Ovary (tissue), 9 donors: Measurements from ENCODE around the gene SPATA31D1. TPM values are rescaled to one million over a fixed set of nuclear protein-coding genes. Genes with fewer than 3 reads are reported as not detected.

Experiments
- DNase-seq, 5 donors: peaks; one replicate each; pipeline ENCODE4 v3.0.0-alpha.2; 2019 to 2020
- H3K27ac ChIP-seq, 2 donors: fragments of 200-600 bp; one replicate each; pipeline versions ENCODE4 v1.5.1 to v1.8.0; 2019 to 2022
- H3K27me3 ChIP-seq: fragments of 200-600 bp; one replicate; pipeline ENCODE4 v1.8.0; 2022
- H3K36me3 ChIP-seq: fragments of 200-600 bp; sonication (generic); one replicate; pipeline ENCODE4 v1.5.1; 2019
- H3K4me1 ChIP-seq: one replicate; pipeline ENCODE4 v1.8.1; 2013; ENCODE audit warnings: mild to moderate bottlenecking, moderate library complexity; ENCODE audit not compliant: insufficient read depth
- H3K4me3 ChIP-seq: fragments of 200-600 bp; sonication (generic); one replicate; pipeline ENCODE4 v1.5.1; 2017
- H3K9me3 ChIP-seq, 2 donors: fragments of 200-600 bp in 1 of 2; sonication (generic) in 1 of 2; one replicate each; pipeline versions ENCODE4 v1.5.1 to v1.8.1; 2013 to 2019; ENCODE audit warnings: mild to moderate bottlenecking in 1 of 2, moderate library complexity in 1 of 2
- EP300 ChIP-seq: sonication (generic); formaldehyde crosslinking; IDR thresholded peaks from one replicate; pipeline ENCODE4 v1.6.1; 2017; ENCODE audit warnings: antibody characterized with exemption
- POLR2A ChIP-seq: fragments of 450-650 bp; IDR thresholded peaks from one replicate; pipeline ENCODE4 v1.6.1; 2017; ENCODE audit warnings: antibody characterized with exemption, mild to moderate bottlenecking, moderate library complexity
- WGBS, 3 donors: extraction: QIAGEN DNeasy Blood & Tissue Kit in 1 of 3; methylation state at CpG; one replicate each; pipeline versions ENCODE4 v1.1.5 to v1.1.7; 2013 to 2017; 5-methylcytosine and 5-hydroxymethylcytosine counted together
- intact Hi-C, 4 donors: fragments of 100-400 bp; cut with DNase I; formaldehyde crosslinking; loops; one replicate each; pipeline versions ENCODE4 v1.11.0 to v1.15.1; 2022 to 2023
- polyA plus RNA-seq, 2 donors: library from polyadenylated mRNA; stranded (reverse); fragments of 200-250 nt in 1 of 2; fragments of 350-450 nt in 1 of 2; fragmentation: Illumina TruSeq in 1 of 2; extraction: RNeasy Lipid Tissue Mini Kit (QIAGEN cat#74804) in 1 of 2; gene quantifications; one replicate each; pipeline ENCODE4 v1.2.3, GENCODE V29; 2013 to 2014
- total RNA-seq, 7 donors: library from RNA; depleted of rRNA in 2 of 7; stranded (reverse); fragments of >200 nt in 2 of 7; fragmentation: NEBNext Ultra II Directional in 3 of 7; extraction: Animal tissue kit (Norgen Biotek cat#: 25700) in 3 of 7; gene quantifications; one replicate each; pipeline versions ENCODE4 v1.1.0 to v1.2.4, GENCODE V29; 2016 to 2023
- TF ChIP-seq, protein P1 (sequence below), 3 donors: fragments of 450-650 bp in 2 of 3; fragments of 200-600 bp in 1 of 3; IDR thresholded peaks; one replicate each; pipeline versions ENCODE4 v1.5.1 to v1.8.0; 2016 to 2022; ENCODE audit warnings: antibody characterized with exemption in 3 of 3, mild to moderate bottlenecking in 1 of 3
- donor health status: DM: no; HTN: no; CAD: no; lungs with moderate emphysema.
- donor health status: DM: no; HTN: no; CAD: no.
- donor health status: Bipolar disorder and iron deficiency.
- donor health status: DM: yes; HTN: yes; CAD: no.
- donor health status: DM: no; HTN: no; CAD: no.
- donor health status: DM: yes; HTN: yes; CAD: no.

The SPATA31D1 gene
- total and polyA plus RNA-seq, 9 donors = not detected

DNA sequence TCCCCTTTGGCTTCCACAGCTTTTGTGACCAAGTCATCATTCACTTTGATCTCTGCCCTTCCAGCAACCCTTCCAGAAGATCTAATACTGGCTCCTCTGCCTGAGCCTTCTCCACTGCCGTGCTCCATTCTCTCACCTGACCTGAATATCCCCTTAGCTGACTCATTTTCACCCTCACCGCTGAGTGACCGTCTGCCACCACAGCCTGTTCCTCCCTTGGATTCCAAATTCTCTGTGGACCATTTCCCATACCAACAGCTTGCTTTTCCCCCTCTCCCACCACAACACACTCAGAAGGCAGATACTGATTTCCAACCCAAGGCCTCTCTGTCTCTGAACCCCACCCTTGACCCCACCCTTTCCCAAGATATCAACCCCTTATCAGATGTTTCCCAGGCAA lies 20.5 kb upstream of the SPATA31D1 start:
- Histone ChIP-seq H3K36me3 (no peaks in the 10 kb centered on the region), H3K9me3 (no peaks in the 10 kb centered on the region), H3K4me1 (no peaks in the 10 kb centered on the region), H3K27ac (no peak overlapping the region), H3K27me3 (no peaks in the 10 kb centered on the region), H3K4me3 (no peak overlapping the region)
- TF ChIP-seq, protein P1, sequence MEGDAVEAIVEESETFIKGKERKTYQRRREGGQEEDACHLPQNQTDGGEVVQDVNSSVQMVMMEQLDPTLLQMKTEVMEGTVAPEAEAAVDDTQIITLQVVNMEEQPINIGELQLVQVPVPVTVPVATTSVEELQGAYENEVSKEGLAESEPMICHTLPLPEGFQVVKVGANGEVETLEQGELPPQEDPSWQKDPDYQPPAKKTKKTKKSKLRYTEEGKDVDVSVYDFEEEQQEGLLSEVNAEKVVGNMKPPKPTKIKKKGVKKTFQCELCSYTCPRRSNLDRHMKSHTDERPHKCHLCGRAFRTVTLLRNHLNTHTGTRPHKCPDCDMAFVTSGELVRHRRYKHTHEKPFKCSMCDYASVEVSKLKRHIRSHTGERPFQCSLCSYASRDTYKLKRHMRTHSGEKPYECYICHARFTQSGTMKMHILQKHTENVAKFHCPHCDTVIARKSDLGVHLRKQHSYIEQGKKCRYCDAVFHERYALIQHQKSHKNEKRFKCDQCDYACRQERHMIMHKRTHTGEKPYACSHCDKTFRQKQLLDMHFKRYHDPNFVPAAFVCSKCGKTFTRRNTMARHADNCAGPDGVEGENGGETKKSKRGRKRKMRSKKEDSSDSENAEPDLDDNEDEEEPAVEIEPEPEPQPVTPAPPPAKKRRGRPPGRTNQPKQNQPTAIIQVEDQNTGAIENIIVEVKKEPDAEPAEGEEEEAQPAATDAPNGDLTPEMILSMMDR (IDR thresholded peaks at IDR 0.05) = no peak
- TF ChIP-seq POLR2A (no peak), EP300 (no peak)
- intact Hi-C loops = no loop called here
- DNase-seq = no peak
- 88 to 99% (median 93%) methylated on average over 3 of the region's 3 CpGs for WGBS, 3 donors

DNA sequence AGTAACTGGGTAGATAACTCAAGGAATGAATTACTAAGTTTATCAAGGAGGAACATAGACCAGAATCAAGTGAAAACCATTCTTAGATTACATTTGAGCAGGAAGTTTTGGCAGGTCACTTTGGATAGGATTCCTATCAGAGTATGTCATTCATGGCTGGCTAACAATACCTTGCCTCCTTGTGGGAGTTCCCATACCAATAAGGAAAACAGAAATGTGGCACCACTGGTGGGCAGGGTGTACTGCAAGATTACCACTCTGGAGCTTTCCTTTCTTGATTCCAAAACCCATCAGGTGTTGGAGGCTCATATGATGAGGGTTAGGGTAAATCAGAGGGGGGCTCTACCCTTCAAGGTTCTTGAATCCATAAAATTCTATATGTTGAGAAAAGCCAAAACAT lies 18.6 kb upstream of the SPATA31D1 start:
- intact Hi-C loops = no loop called here
- Histone ChIP-seq H3K9me3 (no peaks in the 10 kb centered on the region), H3K27ac (no peak overlapping the region), H3K36me3 (no peaks in the 10 kb centered on the region), H3K27me3 (no peaks in the 10 kb centered on the region), H3K4me3 (no peak overlapping the region), H3K4me1 (no peaks in the 10 kb centered on the region)
- DNase-seq = no peak
- TF ChIP-seq POLR2A = no peak
- TF ChIP-seq, protein P1 (IDR thresholded peaks at IDR 0.05) = no peak
- TF ChIP-seq EP300 = no peak

DNA sequence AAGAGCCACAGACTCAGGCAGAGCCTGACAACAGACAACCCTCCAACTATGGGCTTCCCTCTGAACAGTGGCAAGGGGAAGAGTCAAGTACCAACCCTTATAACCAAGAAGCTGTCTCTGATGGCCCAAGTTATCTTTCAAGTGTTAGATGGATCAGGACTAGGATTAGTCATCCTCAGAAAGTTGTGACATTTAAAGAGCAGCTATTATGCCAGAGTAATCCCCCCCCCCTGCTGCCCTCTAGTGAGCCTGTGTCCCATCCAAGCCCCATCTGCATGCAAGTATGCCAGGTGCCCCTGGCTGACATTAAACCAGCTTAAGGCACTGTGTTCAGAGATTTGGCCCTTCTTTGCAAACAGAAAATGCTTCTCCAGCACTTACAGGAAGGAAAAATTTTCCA lies 16.8 kb upstream of the SPATA31D1 start:
- Histone ChIP-seq H3K9me3 (no peaks in the 10 kb centered on the region), H3K27ac (no peak overlapping the region), H3K4me1 (no peaks in the 10 kb centered on the region), H3K27me3 (no peaks in the 10 kb centered on the region), H3K4me3 (no peak overlapping the region), H3K36me3 (no peaks in the 10 kb centered on the region)
- TF ChIP-seq EP300 = no peak
- no peak for DNase-seq
- intact Hi-C loops = no loop called here

DNA sequence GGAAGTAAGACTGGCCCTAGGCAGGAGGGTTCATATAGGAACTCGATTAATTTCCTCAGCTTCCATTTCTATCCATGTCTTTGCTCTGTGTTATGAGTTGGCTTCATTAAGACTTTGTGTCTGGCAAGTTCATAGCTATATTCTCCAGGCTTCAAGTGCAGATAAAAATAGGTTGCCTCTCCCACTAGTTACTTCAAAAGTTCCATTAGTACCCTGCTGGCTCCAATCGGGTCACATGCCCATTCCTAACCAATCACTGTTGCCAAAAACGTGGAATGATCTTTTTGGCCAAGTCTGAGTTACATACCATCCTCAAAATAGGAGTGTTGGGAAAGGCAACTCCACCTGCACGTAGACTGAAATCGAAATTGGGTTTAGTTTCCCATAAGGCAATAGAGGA lies 13.8 kb upstream of the SPATA31D1 start:
- H3K27ac ChIP-seq = no peak overlapping the region
- WGBS, 3 donors = 84 to 89% (median 86%) methylated on average over 5 of the region's 5 CpGs
- DNase-seq = no peak
- H3K4me3 ChIP-seq = no peak overlapping the region
- intact Hi-C loops = no loop called here
- TF ChIP-seq EP300 (no peak), POLR2A (no peak)
- TF ChIP-seq, protein P1 (IDR thresholded peaks at IDR 0.05) = no peak
- H3K4me1 ChIP-seq = no peaks in the 10 kb centered on the region
- no peaks in the 10 kb centered on the region for H3K9me3 ChIP-seq
- H3K36me3 ChIP-seq = no peaks in the 10 kb centered on the region
- no peaks in the 10 kb centered on the region for H3K27me3 ChIP-seq

DNA sequence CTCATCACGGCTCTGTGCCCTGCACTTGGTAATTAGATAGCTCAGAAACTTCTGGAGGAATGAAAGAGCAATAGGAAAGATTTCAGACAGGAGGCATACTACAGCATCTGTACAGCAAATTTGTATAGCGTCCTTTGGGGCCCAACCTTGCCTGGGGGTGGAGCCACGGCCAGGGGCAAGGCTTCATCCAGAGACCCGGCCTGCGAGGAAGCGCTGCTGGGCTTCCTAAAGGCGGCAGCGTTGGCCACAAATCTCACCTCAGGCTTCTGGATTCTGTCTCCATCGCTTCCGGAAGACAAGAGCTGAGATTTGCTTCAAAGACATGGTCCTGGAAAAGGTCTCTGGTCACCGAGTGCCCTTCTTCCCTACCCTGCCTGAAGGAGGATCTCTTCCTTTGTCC lies 12.2 kb upstream of the SPATA31D1 start:
- Histone ChIP-seq H3K4me1 (no peaks in the 10 kb centered on the region), H3K27ac (no peak overlapping the region), H3K27me3 (no peaks in the 10 kb centered on the region), H3K9me3 (no peaks in the 10 kb centered on the region), H3K36me3 (no peaks in the 10 kb centered on the region), H3K4me3 (no peak overlapping the region)
- no peak for DNase-seq
- intact Hi-C loops = no loop called here
- WGBS, 3 donors = 90 to 91% (median 91%) methylated on average over 11 of the region's 11 CpGs
- no peak for TF ChIP-seq EP300
- TF ChIP-seq, protein P1 (IDR thresholded peaks at IDR 0.05) = no peak
- TF ChIP-seq POLR2A = no peak
